ENCODE data around the gene TMED1.

DNA sequence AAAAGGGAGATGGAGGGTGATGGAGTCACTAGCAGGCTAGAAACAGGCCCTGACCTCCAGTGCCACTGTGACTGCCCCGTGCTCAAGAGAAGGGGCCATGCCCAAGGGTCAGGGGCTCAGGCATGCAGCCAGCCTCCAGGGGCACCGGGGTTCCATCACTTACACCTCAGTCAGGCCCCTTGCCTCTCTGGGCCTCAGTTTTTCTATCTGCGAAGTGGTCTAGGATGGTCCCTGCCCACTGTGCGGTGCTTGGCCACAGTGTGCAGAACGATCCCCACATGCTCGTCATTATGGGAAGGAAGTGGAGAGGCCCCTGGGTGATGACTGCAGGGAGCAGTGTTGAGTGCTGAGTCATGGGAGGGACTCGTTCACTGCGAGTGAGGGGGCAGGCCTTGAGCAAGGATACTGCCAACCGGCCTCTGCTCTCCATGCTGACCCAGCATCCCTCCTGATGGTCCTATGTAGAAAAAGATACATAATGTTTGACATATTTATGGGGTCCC, 23.1 kb downstream of the TMED1 start:
- TF ChIP-seq, protein P1, sequence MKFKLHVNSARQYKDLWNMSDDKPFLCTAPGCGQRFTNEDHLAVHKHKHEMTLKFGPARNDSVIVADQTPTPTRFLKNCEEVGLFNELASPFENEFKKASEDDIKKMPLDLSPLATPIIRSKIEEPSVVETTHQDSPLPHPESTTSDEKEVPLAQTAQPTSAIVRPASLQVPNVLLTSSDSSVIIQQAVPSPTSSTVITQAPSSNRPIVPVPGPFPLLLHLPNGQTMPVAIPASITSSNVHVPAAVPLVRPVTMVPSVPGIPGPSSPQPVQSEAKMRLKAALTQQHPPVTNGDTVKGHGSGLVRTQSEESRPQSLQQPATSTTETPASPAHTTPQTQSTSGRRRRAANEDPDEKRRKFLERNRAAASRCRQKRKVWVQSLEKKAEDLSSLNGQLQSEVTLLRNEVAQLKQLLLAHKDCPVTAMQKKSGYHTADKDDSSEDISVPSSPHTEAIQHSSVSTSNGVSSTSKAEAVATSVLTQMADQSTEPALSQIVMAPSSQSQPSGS (CRISPR knock-in tag; IDR thresholded peaks at IDR 0.05), result no peak
- TF ChIP-seq, protein P2, sequence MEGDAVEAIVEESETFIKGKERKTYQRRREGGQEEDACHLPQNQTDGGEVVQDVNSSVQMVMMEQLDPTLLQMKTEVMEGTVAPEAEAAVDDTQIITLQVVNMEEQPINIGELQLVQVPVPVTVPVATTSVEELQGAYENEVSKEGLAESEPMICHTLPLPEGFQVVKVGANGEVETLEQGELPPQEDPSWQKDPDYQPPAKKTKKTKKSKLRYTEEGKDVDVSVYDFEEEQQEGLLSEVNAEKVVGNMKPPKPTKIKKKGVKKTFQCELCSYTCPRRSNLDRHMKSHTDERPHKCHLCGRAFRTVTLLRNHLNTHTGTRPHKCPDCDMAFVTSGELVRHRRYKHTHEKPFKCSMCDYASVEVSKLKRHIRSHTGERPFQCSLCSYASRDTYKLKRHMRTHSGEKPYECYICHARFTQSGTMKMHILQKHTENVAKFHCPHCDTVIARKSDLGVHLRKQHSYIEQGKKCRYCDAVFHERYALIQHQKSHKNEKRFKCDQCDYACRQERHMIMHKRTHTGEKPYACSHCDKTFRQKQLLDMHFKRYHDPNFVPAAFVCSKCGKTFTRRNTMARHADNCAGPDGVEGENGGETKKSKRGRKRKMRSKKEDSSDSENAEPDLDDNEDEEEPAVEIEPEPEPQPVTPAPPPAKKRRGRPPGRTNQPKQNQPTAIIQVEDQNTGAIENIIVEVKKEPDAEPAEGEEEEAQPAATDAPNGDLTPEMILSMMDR (CRISPR knock-in tag; IDR thresholded peaks at IDR 0.05), result no peak
- TF ChIP-seq ZNF432 (CRISPR knock-in tag; IDR thresholded peaks at IDR 0.05; ENCODE audit: borderline replicate concordance), result no peak
- no peak for TF ChIP-seq RAD21 (CRISPR knock-in tag; IDR thresholded peaks at IDR 0.05)
